ENCODE results near the gene TMTC2. TPM values are rescaled to one million over a fixed set of nuclear protein-coding genes. Genes with fewer than 3 reads are reported as not detected.

TMTC2 gene
- polyA plus RNA-seq (2011; rRNA removed): 5.6 and 7.8 TPM in 2 replicates
- 13.2 and 19.1 TPM in 2 replicates for polyA minus RNA-seq (2011; rRNA and poly(A)+ RNA removed)

GRCh38 chr12:82686168-82687020 lies at the start of gene TMTC2:
Gene TMTC2, plus strand, starts transcription at chr12:82686906.
- POLR2A ChIA-PET: interaction anchor here (0.6 to 0.7 kb wide), 2 partner anchors 43 to 453 kb away, joined by 3 to 13 read pairs; no protein-coding TSS in a partner anchor

GRCh38 chr12:82638324-82638723 lies 48.4 kb upstream of the TMTC2 start:
- Histone ChIP-seq H3K36me3 (ENCODE audit: control insufficient read depth, insufficient read depth, low read length) (no peaks in the 10 kb centered on the region), H3K27me3 (ENCODE audit: control insufficient read depth, insufficient read depth, low read length) (no peaks in the 10 kb centered on the region), H3K4me3 (ENCODE audit: low read depth, low read length) (no peak overlapping the region)
- TF ChIP-seq CTCF (IDR thresholded peaks at IDR 0.05; ENCODE audit: insufficient read depth, low read depth, low read length): no peak
- no peak for DNase-seq (ENCODE audit: low read depth)
- POLR2A ChIA-PET: no interaction called here
- CTCF ChIA-PET: no interaction called here

More at GRCh38 chr12:82686168-82687020, at the start of gene TMTC2:
- Histone ChIP-seq H3K4me3 (ENCODE audit: low read depth, low read length) (peak within 1 kb of the TSS; percentile 73), H3K36me3 (ENCODE audit: control insufficient read depth, insufficient read depth, low read length) (no peaks in the 10 kb centered on the region), H3K27me3 (ENCODE audit: control insufficient read depth, insufficient read depth, low read length) (no peaks in the 10 kb centered on the region; the same call in 1 of the 2 replicates)
- no peak for TF ChIP-seq CTCF (IDR thresholded peaks at IDR 0.05; ENCODE audit: insufficient read depth, low read depth, low read length)
- CTCF ChIA-PET: interaction anchor here (0.6 to 5.0 kb wide), 31 partner anchors 9 to 1822 kb away, joined by 3 to 35 read pairs (median 4); no protein-coding TSS in a partner anchor
- DNase-seq (ENCODE audit: low read depth): peak; percentile 49

GRCh38 chr12:82644896-82645295 lies 41.8 kb upstream of the TMTC2 start:
- ChIA-PET POLR2A (interaction anchor here (0.7 kb wide), 1 partner anchor 1059 kb away, joined by 3 read pairs; no protein-coding TSS in a partner anchor), CTCF (no interaction called here)
- TF ChIP-seq CTCF (IDR thresholded peaks at IDR 0.05; ENCODE audit: insufficient read depth, low read depth, low read length): no peak
- no peaks in the 10 kb centered on the region for H3K36me3 ChIP-seq (ENCODE audit: control insufficient read depth, insufficient read depth, low read length)
- no peak for DNase-seq (ENCODE audit: low read depth)
- H3K4me3 ChIP-seq (ENCODE audit: low read depth, low read length): no peak overlapping the region
- H3K27me3 ChIP-seq (ENCODE audit: control insufficient read depth, insufficient read depth, low read length): no peaks in the 10 kb centered on the region

GRCh38 chr12:82645414-82645813 lies 41.3 kb upstream of the TMTC2 start:
- CTCF ChIA-PET: no interaction called here
- Histone ChIP-seq H3K4me3 (ENCODE audit: low read depth, low read length) (no peak overlapping the region), H3K36me3 (ENCODE audit: control insufficient read depth, insufficient read depth, low read length) (no peaks in the 10 kb centered on the region), H3K27me3 (ENCODE audit: control insufficient read depth, insufficient read depth, low read length) (no peaks in the 10 kb centered on the region)
- POLR2A ChIA-PET: no interaction called here
- DNase-seq (ENCODE audit: low read depth): no peak
- no peak for TF ChIP-seq CTCF (IDR thresholded peaks at IDR 0.05; ENCODE audit: insufficient read depth, low read depth, low read length)

DNA sequence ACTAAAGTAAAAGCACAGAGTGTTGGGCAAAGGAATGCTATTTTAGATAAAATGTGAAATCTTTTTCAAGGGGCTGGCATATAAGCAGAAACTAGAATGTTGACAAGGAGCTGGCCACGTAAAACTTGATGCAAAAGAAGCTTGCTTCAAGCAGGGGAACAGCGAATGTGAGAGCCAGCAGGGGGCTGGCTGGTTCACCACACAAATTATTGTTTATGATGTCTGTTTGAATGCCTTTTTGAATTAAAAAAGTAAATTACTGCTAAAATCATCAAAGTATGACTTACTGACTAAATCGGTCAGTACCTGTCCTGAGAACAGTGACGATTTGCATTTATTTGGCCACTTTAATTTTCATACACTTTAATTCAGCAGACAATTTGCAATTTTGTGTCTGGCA lies 38.9 kb upstream of the TMTC2 start:
- ChIA-PET POLR2A (no interaction called here), CTCF (no interaction called here)
- no peak for TF ChIP-seq CTCF (IDR thresholded peaks at IDR 0.05; ENCODE audit: insufficient read depth, low read depth, low read length)
- no peaks in the 10 kb centered on the region for H3K36me3 ChIP-seq (ENCODE audit: control insufficient read depth, insufficient read depth, low read length)
- no peak overlapping the region for H3K4me3 ChIP-seq (ENCODE audit: low read depth, low read length)
- DNase-seq (ENCODE audit: low read depth): no peak
- no peaks in the 10 kb centered on the region for H3K27me3 ChIP-seq (ENCODE audit: control insufficient read depth, insufficient read depth, low read length)

Measured in BJ (cell line).